CD4-positive, alpha-beta T cell treated with Interleukin-17A for 1 hour (primary cell): ENCODE measurements around the gene CAPNS1.
"Not testable (repeated sequence)": the region's sequence is repeated elsewhere in the genome, so short reads cannot be mapped to it uniquely, and the experiment has no call there.

Experiments
- DNase-seq: peaks from one replicate; pipeline ENCODE4 v3.0.0-alpha.2; 2020

The CAPNS1 gene

DNA sequence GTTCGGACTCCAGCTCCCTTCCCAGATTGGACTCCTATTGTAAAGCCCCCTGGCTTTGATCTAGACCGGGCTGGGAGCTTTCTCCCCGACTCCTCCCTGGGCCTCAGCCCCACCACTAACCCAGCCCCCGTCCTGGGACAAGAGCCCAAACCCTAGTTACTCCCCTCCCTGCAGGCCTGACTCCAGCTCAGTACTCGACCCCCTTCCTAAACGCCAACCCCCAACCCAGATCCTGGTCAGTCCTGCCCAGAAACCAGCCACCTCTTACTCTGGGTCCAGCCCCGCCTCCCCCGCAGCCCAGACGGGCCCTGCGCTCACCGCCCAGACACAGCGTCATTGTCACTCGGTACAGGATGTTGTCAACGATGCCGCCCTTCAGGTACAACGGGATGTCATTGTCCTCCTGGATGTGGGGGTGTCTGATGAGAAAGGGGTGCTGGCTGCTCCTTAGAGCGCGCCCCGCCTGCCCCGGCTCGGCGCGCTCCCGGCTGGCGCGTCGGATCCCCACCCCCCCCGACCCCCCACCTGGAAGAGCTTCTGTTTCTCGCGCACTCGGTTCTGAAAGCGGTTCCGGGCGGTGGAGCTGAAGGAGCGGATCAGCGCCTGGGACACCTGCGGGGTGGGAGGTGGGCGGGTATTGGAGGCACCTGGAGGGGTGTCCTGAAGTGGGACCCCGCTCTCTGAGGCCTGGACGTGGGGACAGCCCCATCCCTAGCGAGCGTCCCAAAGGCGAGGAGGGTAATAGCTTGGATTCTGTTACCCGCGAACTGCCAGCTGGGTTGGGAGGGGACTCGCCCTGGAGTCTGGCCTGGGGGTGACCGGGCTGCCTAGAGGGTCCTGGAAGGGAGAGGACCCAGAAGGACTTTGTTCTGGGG, 11.5 kb downstream of the CAPNS1 start:
- no peak for DNase-seq

DNA sequence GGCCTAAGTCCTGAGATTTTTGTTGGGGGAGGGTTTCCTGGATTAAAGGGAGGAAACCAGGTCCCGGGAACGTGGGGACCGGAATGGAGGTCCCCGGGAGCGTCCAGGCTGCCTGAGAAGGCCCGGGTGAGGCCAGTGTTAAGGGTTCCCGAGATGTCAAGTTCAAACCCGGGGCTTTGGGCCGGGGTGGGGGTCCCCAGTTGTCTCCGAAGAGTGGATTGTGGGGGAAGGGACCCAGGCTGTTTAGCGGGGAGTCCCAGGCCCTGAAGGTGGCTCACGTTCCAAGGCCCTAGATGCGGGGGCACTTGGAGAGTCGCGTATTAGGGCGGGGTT, 12.1 kb downstream of the CAPNS1 start:
- no peak for DNase-seq

DNA sequence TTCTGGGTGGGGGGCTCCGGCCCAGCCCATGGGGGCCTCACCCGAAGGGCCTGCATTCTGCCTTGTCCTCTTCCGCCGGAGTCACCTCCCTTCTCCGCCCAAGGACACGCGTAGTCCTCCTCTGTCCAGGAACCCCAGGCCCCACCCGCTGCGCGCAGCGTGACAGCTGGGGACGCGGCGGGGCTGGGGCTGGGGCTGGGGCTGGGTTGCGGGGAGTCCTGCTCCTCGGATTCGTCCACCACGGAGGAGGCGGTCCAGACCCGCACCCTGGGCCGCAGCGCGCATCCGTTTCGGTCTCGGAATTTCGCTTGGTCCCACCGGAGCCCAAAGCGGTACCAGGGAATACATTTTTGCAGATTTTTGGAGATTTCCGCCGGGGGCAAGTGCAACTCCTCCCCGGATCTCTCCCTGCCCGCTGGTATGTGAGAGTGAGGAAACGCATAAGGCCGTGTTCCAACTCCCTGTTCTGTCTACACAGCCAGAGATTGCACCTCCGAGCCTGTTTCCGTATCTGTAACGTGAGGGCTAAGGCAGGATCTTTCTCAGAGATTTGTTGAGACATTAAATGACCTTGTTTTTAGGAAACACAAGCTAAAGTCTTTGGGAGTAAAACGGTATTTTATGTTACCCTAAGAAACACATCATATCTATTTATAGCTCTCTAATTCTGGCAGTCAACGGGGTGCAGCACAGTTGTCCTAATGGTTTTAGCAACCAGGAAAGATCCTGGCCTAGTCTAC, 12.7 kb downstream of the CAPNS1 start, which contains the start of gene COX7A1:
TSS of gene COX7A1 (minus strand) at position 96 of the 740 bp plus-strand sequence. CDS start at position 56, 40 bp downstream.
- no peak for DNase-seq

DNA sequence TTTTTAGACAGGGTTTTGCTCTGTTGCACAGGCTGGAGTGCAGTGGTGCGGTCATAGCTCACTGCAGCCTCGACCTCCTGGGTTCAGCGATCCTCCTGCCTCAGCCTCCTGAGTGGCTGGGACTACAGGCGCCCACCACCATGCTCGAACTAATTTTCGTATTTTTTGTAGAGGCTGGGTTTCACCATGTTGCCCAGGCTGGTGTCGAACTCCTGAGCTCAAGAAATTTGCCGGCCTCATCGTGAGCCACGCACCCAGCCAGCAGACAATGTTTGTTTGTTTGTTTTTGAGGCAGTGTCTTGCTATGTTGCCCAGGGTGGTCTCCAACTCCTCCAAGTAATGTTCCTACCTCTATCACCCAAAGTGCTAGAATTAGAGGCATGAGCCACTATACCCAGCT, 13.3 kb downstream of the CAPNS1 start:
- no peak for DNase-seq

DNA sequence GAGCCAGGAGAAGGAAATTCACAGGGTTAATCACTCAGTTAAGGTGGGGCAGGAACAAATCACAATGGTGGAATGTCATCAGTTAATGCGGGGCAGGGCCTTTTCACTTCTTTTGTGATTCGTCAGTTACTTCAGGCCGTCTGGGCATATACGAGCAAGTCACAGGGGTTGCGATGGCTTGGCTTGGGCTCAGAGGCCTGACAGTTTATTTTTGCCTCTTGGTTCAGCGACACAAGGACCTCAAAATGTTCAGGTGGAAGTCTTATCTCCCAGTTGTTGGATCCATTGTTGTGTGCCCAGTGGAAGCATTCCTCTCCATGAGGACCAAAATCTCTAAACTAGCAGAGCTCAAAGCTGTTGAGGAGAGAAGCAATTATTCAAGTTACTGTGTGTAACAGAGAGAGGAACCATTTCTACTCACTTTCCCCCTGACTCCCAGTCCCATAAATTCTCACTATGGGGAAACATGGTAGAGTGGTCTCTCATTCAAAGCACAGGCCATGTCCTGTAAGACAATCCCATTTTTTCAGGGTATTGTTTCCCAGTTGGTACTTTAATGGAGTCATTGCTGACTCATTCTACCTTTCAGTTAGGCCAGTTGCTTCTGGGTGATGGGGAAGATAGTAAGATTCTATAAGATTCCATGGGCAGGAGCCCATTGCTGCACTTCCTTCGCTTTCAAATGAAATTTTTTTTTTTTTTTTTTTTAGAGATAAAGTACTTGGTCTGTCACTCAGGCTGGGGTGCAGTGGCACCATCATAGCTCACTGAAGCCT, 21.1 kb downstream of the CAPNS1 start:
- no peak for DNase-seq

DNA sequence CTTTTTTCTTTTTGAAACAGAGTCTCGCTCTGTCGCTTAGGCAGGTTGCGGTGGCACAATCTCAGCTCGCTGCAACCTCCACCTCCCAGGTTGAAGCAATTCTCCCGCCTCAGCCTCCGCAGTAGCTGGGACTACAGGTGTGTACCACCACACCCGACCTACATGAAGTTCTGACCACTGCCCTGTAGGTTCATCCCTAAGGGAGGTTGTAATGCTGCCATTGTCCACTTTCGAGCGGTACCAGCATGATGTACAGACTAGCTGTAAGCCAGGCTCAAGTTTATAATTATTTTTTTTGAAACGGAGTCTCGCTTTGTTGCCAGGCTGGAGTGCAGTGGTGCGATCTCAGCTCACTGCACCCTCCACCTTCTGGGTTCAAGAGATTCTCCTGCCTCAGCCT, 23.9 kb downstream of the CAPNS1 start:
- no peak for DNase-seq

DNA sequence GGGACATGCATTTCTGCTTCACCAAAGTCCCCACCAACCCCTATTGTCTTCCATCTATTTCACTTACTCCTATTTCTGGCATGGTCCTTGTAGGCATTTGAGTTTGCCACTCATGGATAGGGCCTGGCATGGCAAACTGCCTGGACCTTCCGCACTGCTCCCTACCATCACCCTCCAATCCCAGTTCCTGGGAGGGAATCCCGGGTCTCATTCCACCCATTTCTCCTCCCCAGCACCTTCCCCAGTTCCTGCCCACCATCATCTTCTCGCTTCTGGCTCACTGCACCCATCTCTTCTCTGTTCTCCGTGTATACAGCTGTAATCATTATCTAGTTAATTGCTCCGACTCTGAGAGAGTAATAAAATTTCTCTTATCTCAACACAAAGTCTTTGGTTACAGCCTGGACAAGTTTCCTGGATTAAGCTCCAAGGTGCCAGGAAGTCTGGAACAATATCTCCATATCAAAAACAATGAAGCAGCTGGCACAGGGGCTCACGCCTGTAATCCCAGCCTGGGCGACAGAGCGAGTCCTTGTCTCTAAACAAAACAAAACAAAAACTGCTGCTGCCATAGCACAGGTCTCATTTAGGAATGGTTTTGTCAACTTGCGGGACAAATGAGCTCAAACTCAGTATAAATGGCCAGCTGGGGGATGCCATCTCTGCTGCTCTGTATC, 29.4 kb downstream of the CAPNS1 start:
- no peak for DNase-seq

DNA sequence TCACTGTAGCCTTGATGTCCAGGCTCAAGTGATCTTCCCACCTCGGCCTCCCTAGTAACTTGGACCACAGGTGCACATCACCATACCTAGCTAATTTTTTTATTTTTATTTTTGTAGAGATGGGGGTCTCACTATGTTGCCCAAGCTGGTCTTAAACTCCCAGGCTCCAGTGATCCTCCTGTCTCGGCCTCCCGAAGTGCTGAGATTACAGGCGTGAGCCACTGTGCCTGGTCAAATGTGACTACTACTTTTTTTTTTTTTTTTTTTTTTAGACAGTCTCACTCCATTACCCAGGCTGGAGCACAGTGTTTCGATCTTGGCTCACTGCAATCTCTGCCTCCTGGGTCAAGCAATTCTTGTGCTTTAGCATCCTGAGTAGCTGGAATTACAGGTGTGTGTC, 33.0 kb downstream of the CAPNS1 start:
- DNase-seq = no peak

DNA sequence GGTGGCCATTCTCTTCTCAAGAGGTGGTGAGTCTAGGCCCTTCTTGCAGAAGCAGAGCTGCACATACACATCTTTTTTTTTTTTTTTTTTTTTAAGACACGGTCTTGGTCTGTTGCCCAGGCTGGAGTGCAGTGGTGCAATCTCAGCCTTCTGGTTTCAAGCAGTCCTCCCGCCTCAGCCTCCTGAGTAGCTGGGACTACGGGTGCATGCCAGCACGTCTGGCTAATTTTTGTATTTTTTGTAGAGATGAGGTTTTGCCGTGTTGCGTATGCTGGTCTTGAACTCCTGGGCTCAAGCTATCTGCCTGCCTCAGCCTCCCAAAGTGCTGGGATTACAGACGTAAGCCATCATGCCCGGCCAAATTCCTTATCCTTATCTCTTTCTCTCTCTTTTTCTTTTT, 34.0 kb downstream of the CAPNS1 start:
- DNase-seq = not testable (repeated sequence)

DNA sequence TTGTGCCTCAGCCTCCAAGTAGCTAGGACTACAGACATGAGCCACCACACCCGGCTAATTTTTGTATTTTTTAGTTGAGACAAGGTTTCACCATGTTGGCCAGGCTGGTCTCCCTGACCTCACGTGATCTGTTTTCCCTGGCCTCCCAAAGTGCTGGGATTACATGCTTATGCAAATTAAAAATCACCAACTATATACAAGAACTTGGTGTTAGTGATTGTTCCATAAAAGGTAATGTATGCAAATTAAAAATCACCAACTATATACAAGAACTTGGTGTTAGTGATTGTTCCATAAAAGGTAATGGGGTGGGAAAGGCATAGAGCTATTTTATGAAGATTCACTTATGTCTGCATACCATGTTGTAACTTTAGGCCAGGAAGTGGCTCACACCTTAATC, 39.2 kb downstream of the CAPNS1 start:
- not testable (repeated sequence) for DNase-seq

DNA sequence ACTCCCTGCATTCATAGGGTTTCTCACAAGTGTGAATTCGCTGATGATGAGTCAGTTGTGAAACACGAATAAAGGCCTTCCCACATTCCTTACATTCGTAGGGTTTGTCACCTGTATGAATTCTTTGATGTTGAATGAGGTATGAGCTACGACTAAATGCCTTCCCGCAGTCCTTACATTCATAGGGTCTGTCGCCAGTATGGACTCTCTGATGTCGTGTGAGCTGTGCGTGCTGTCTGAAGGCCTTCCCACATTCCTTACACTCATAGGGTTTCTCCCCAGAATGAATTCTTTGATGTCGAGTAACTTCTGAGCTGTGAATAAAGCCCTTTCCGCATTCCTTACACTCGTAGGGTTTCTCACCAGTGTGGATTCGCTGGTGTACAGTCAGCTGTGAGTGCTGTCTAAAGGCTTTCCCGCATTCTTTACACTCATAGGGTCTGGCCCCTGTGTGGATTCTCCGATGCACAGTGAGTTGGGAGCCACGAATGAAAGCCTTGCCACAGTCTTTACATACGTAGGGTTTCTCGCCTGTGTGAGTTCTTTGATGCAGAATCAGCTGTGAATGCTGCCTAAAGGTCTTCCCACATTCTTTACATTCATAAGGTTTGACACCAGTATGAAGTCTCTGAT, 42.9 kb downstream of the CAPNS1 start:
- no peak for DNase-seq

DNA sequence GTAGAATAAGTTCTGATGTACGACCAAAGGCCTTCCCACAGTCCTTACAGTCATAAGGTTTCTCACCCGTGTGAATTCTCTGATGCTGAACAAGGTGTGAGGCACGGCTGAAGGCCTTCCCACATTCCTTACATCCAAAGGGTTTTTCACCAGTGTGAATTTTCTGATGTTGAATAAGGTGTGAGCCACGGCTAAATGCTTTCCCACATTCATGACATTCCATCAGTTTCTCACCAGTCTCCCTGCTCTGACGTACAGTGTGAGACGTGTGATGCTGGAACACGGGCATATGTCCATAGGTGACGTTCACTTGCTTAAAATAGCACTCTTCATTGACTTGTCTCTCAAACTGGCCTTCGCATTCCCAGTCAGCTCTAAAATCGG, 43.4 kb downstream of the CAPNS1 start:
- no peak for DNase-seq

DNA sequence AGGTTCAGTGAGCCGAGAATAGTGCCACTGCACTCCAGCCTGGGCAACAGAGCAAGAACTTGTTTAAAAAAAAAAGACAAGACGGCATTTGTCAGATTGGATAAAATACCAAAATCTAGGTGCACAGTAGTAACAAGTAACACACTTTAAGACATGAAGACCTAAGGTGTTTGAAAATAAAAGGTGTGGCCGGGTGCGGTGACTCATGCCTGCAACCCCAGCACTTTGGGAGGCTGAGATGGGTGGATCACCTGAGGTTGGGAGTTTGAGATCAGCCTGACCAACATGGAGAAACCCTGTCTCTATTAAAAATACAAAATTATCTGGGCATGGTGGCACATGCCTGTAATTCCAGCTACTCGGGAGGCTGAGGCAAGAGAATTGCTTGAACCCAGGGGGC, 46.9 kb downstream of the CAPNS1 start:
- not testable (repeated sequence) for DNase-seq

DNA sequence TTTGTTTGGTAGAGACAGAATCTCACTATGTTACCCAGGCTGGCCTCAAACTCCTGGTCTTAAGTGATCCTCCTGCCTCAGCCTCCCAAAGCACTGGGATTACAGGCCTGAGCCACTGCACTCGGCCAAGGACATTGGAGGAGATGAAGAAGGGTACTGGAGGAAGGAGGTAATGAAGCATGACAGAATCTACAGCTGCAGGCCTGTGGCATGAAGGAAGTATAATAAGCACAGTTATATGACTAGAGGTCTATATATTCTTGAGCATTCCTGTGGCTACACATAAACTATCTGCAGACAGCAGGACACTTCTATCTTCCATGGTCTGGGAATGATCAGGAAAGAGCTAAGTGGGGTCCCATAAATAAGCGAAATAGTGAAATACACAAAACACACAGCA, 56.4 kb downstream of the CAPNS1 start:
- DNase-seq = no peak

DNA sequence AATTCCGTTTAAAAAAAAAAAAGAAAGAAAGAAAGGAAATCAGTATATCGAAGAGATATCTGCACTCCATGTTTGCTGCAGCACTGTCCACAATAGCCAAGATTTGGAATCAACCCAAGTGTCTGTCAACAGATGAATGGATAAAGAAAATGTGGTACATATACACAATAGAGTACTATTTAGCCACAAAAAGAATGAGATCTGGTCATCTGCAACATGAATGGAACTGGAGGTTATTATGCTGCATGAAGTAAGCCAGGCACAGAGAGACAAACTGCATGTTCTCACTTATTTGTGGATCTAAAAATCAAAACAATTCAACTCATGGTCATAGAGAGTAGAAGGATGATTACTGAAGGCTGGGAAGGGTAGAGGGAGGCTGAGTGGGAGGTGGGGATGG, 58.3 kb downstream of the CAPNS1 start:
- DNase-seq = no peak
